HepG2 (cell line): ENCODE measurements around the gene EDEM3. TPM values are rescaled to one million over a fixed set of nuclear protein-coding genes. Genes with fewer than 3 reads are reported as not detected.
A peak's percentile ranks its signal among the peaks of the same experiment; 100 is the strongest.

ENCODE experiments used
- BORCS8-MEF2B ChIP-seq: sonication (generic); formaldehyde crosslinking; IDR thresholded peaks from 2 replicates; pipeline ENCODE4 v1.8.0; 2022; ENCODE audit warnings: mild to moderate bottlenecking, missing genetic modification reagents
- EEA1 ChIP-seq: sonication (generic); formaldehyde crosslinking; IDR thresholded peaks from 2 replicates; pipeline ENCODE4 v1.5.1; 2020; ENCODE audit warnings: mild to moderate bottlenecking, missing genetic modification reagents, borderline replicate concordance
- FOXA3 ChIP-seq: IDR thresholded peaks from 2 replicates; pipeline ENCODE4 v1.6.1; 2016; ENCODE audit warnings: missing genetic modification reagents, missing compliant biosample characterization
- FUBP1 ChIP-seq: sonication (generic); formaldehyde crosslinking; IDR thresholded peaks from 2 replicates; pipeline ENCODE4 v1.5.1; 2020; ENCODE audit warnings: missing genetic modification reagents, mild to moderate bottlenecking, borderline replicate concordance
- HOXD1 ChIP-seq: sonication (generic); formaldehyde crosslinking; IDR thresholded peaks from 2 replicates; pipeline ENCODE4 v1.5.0; 2020; ENCODE audit warnings: missing genetic modification reagents
- PRDM10 ChIP-seq: sonication (generic); formaldehyde crosslinking; IDR thresholded peaks from 2 replicates; pipeline ENCODE4 v1.4.0; 2020; ENCODE audit warnings: low read depth, missing genetic modification reagents
- SOX13 ChIP-seq, 3 experiments: fragments of 450-650 bp in 1 of 3; sonication (generic) in 1 of 3; formaldehyde crosslinking in 1 of 3; IDR thresholded peaks in 2 of 3; conservative IDR thresholded peaks in 1 of 3; 2 replicates each; pipeline versions ENCODE4 v1.5.0 to v1.6.1; 2016 to 2020; ENCODE audit warnings: antibody characterized with exemption in 1 of 3, mild to moderate bottlenecking in 1 of 3, missing compliant biosample characterization in 1 of 3, missing genetic modification reagents in 1 of 3, moderate library complexity in 1 of 3
- WIZ ChIP-seq: sonication (generic); formaldehyde crosslinking; IDR thresholded peaks from 2 replicates; pipeline ENCODE4 v1.5.1; 2020; ENCODE audit warnings: mild to moderate bottlenecking, missing genetic modification reagents
- YEATS4 ChIP-seq: sonication (generic); formaldehyde crosslinking; IDR thresholded peaks from 2 replicates; pipeline ENCODE4 v1.4.0; 2020; ENCODE audit warnings: missing genetic modification reagents, borderline replicate concordance
- ZNF121 ChIP-seq: sonication (generic); formaldehyde crosslinking; IDR thresholded peaks from 2 replicates; pipeline ENCODE4 v1.5.0; 2020; ENCODE audit warnings: mild to moderate bottlenecking, missing genetic modification reagents
- ZNF589 ChIP-seq: sonication (generic); formaldehyde crosslinking; conservative IDR thresholded peaks from 2 replicates; pipeline ENCODE4 v1.8.0; 2022; ENCODE audit warnings: mild to moderate bottlenecking, moderate library complexity, missing genetic modification reagents
- polyA plus RNA-seq, 8 experiments: library from polyadenylated mRNA; depleted of rRNA in 3 of 8; stranded (reverse) in 7 of 8; unstranded in 1 of 8; fragments of >200 nt; fragmentation: Illumina TruSeq in 4 of 8; extraction: Trizol in 4 of 8; gene quantifications; 2 replicates each; pipeline versions ENCODE4 v1.2.1 to v1.2.3, GENCODE V29; 2011 to 2016; ENCODE audit warnings: low read depth in 4 of 8, missing spikeins in 1 of 8, mixed read lengths in 1 of 8; ENCODE audit not compliant: insufficient read depth in 1 of 8
- total RNA-seq, 5 experiments: library from RNA; depleted of rRNA; stranded (reverse); fragments of >200 nt; fragmentation: Illumina TruSeq; extraction: Trizol; gene quantifications; 2 replicates each; pipeline ENCODE4 v1.2.3, GENCODE V29; 2016; ENCODE audit warnings: low read depth in 1 of 5

EDEM3 gene
- total and polyA plus RNA-seq, 2 of the 13 experiments (the other 11 are each of a cell fraction or from before 2014, with no cell fraction given): 13.1 to 18.2 TPM

GRCh38 chr1:184740344-184740743 is 14.3 kb downstream of the EDEM3 start (continued):
- TF ChIP-seq FUBP1 (no peak), PRDM10 (no peak), SOX13 (IDR thresholded peaks at IDR 0.05) (no peak), SOX13 (CRISPR knock-in tag; conservative IDR thresholded peaks at IDR 0.05 in 1 of 2, IDR thresholded peaks at IDR 0.05 in 1 of 2) (0 out of 4 replicates have a peak, but pooled peaks of 1 of the 2 experiments have one; percentile 6), WIZ (CRISPR knock-in tag) (no peak), YEATS4 (CRISPR knock-in tag) (no peak), ZNF121 (CRISPR knock-in tag) (no peak), EEA1 (CRISPR knock-in tag) (no peak), FOXA3 (CRISPR knock-in tag) (0 out of 2 replicates have a peak, but pooled peaks have one; percentile 19), ZNF589 (CRISPR knock-in tag) (no peak), BORCS8-MEF2B (CRISPR knock-in tag) (no peak), HOXD1 (peak; percentile 97)
